Measurements from ENCODE around the gene SDK1. TPM values are rescaled to one million over a fixed set of nuclear protein-coding genes. Genes with fewer than 3 reads are reported as not detected.

Gene SDK1
- total RNA-seq, 1 experiment from 2014 or later, result 9.3 TPM

DNA sequence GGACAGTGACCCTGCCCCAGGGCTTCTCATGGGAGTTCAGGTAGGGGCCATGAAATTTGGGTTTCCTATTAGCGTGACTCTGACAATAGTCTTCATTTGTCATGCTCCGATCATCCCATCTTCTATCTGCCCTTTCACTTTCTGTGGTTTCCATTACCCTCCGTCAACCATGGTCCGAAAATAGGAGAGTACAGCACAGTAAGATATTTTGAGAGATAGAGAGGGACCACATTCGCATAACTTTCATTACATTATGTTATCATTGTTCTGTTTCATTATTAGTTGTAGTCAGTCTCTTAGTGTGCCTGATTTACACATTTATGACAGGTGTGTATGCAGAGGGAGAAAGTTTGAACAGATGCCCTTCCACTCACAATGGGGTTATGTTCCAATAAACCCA is 649.2 kb downstream of the SDK1 start:
- ATAC-seq (no peak), DNase-seq (ENCODE audit: low spot score) (no peak)
- H3K4me3 Mint-ChIP-seq, result no peak overlapping the region
- H3K4me1 Mint-ChIP-seq, result no peaks in the 10 kb centered on the region
- TF ChIP-seq CREB1 (CRISPR knock-in tag; IDR thresholded peaks at IDR 0.05) (no peak), SMAD4 (CRISPR knock-in tag; IDR thresholded peaks at IDR 0.05) (no peak), RORB (CRISPR knock-in tag; IDR thresholded peaks at IDR 0.05) (no peak), ATF1 (CRISPR knock-in tag; IDR thresholded peaks at IDR 0.05) (no peak), ZNF138 (CRISPR knock-in tag; conservative IDR thresholded peaks at IDR 0.05) (no peak), ZNF671 (CRISPR knock-in tag; IDR thresholded peaks at IDR 0.05) (no peak), GRHL2 (CRISPR knock-in tag; IDR thresholded peaks at IDR 0.05; ENCODE audit: insufficient replicate concordance, severe bottlenecking) (no peak), IRF2 (CRISPR knock-in tag; IDR thresholded peaks at IDR 0.05; ENCODE audit: borderline replicate concordance, low read depth) (no peak), MYBL2 (CRISPR knock-in tag; IDR thresholded peaks at IDR 0.05) (no peak), TEAD4 (CRISPR knock-in tag; IDR thresholded peaks at IDR 0.05) (no peak), ESRRA (CRISPR knock-in tag; IDR thresholded peaks at IDR 0.05; ENCODE audit: borderline replicate concordance) (no peak)
- TF ChIP-seq, protein P1, sequence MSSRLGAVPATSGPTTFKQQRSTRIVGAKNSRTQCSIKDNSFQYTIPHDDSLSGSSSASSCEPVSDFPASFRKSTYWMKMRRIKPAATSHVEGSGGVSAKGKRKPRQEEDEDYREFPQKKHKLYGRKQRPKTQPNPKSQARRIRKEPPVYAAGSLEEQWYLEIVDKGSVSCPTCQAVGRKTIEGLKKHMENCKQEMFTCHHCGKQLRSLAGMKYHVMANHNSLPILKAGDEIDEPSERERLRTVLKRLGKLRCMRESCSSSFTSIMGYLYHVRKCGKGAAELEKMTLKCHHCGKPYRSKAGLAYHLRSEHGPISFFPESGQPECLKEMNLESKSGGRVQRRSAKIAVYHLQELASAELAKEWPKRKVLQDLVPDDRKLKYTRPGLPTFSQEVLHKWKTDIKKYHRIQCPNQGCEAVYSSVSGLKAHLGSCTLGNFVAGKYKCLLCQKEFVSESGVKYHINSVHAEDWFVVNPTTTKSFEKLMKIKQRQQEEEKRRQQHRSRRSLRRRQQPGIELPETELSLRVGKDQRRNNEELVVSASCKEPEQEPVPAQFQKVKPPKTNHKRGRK (CRISPR knock-in tag; IDR thresholded peaks at IDR 0.05; ENCODE audit: borderline replicate concordance), result no peak
- TF ChIP-seq, protein P2, sequence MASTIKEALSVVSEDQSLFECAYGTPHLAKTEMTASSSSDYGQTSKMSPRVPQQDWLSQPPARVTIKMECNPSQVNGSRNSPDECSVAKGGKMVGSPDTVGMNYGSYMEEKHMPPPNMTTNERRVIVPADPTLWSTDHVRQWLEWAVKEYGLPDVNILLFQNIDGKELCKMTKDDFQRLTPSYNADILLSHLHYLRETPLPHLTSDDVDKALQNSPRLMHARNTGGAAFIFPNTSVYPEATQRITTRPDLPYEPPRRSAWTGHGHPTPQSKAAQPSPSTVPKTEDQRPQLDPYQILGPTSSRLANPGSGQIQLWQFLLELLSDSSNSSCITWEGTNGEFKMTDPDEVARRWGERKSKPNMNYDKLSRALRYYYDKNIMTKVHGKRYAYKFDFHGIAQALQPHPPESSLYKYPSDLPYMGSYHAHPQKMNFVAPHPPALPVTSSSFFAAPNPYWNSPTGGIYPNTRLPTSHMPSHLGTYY (CRISPR knock-in tag; IDR thresholded peaks at IDR 0.05), result no peak
- TF ChIP-seq, protein P3, sequence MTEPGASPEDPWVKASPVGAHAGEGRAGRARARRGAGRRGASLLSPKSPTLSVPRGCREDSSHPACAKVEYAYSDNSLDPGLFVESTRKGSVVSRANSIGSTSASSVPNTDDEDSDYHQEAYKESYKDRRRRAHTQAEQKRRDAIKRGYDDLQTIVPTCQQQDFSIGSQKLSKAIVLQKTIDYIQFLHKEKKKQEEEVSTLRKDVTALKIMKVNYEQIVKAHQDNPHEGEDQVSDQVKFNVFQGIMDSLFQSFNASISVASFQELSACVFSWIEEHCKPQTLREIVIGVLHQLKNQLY (CRISPR knock-in tag; IDR thresholded peaks at IDR 0.05), result no peak
- TF ChIP-seq, protein P4, sequence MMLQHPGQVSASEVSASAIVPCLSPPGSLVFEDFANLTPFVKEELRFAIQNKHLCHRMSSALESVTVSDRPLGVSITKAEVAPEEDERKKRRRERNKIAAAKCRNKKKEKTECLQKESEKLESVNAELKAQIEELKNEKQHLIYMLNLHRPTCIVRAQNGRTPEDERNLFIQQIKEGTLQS (CRISPR knock-in tag; conservative IDR thresholded peaks at IDR 0.05), result no peak
- TF ChIP-seq, protein P5, sequence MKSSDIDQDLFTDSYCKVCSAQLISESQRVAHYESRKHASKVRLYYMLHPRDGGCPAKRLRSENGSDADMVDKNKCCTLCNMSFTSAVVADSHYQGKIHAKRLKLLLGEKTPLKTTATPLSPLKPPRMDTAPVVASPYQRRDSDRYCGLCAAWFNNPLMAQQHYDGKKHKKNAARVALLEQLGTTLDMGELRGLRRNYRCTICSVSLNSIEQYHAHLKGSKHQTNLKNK (CRISPR knock-in tag; IDR thresholded peaks at IDR 0.05), result no peak
- TF ChIP-seq, protein P6, sequence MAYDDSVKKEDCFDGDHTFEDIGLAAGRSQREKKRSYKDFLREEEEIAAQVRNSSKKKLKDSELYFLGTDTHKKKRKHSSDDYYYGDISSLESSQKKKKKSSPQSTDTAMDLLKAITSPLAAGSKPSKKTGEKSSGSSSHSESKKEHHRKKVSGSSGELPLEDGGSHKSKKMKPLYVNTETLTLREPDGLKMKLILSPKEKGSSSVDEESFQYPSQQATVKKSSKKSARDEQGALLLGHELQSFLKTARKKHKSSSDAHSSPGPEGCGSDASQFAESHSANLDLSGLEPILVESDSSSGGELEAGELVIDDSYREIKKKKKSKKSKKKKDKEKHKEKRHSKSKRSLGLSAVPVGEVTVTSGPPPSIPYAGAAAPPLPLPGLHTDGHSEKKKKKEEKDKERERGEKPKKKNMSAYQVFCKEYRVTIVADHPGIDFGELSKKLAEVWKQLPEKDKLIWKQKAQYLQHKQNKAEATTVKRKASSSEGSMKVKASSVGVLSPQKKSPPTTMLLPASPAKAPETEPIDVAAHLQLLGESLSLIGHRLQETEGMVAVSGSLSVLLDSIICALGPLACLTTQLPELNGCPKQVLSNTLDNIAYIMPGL (CRISPR knock-in tag; IDR thresholded peaks at IDR 0.05), result no peak
- TF ChIP-seq, protein P7, sequence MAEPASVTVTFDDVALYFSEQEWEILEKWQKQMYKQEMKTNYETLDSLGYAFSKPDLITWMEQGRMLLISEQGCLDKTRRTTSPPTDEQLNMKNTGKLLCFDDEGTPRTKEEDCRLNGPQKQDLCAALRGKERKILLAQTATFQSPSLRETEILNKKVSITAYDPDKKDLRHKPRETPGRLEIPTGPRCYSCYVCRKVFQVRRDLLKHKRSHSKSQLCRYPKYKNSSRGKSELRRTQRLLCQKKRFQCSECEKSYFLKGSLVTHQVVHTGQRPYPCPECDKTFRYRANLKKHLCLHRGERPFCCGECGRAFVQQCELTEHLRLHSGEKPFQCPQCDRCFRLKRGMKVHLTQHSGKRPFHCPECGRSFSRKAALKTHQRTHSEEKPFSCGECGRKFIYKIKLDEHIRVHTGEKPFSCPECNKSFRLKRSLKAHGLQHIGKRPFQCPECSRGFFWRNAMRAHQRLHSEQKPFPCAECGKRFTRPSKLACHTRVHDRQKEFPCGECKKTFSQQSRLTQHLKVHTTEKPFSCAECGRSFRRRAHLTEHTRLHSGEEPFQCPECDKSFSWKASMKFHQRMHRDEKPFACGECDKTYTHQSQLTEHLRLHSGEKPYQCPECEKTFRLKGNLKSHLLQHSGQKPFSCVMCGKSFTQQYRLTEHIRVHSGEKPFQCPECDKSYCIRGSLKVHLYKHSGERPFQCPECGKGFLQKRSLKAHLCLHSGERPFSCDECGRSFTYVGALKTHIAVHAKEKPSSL (CRISPR knock-in tag; conservative IDR thresholded peaks at IDR 0.05), result no peak
- H3K9me3 Mint-ChIP-seq, result peaks cover 3% of the 10 kb centered on the region
- ChIA-PET POLR2A (no interaction called here), CTCF (no interaction called here)
- H3K36me3 Mint-ChIP-seq, result peaks cover 8% of the 10 kb centered on the region
- no peak overlapping the region for H3K27ac Mint-ChIP-seq
- no peaks in the 10 kb centered on the region for H3K27me3 Mint-ChIP-seq (ENCODE audit: low read depth)

Data from WTC11 (cell line).